GM19238 (cell line): Measurements from ENCODE around the gene MYCBP2.
A peak's percentile ranks its signal among the peaks of the same experiment; 100 is the strongest.
"Not testable (repeated sequence)": the region's sequence is repeated elsewhere in the genome, so short reads cannot be mapped to it uniquely, and the experiment has no call there.

Source experiments
- DNase-seq: peaks from one replicate; pipeline ENCODE4 v3.0.0; 2011; ENCODE audit warnings: low spot score; ENCODE audit not compliant: insufficient read length

The MYCBP2 gene

GRCh38 chr13:77326905-77327604, at the start of gene MYCBP2:
Gene MYCBP2 (minus strand): TSS chr13:77327094. CDS start chr13:77326775, 319 bp downstream.
- peak; percentile 80 for DNase-seq

- DNase-seq = no peak
Measured at GRCh38 chr13:77375560-77376108, 48.7 kb upstream of the MYCBP2 start.

- no peak for DNase-seq
Measured at GRCh38 chr13:77374786-77375185, 47.9 kb upstream of the MYCBP2 start.

- DNase-seq = no peak
Measured at GRCh38 chr13:77374339-77374738, 47.4 kb upstream of the MYCBP2 start.

GRCh38 chr13:77373502-77373901, 46.6 kb upstream of the MYCBP2 start:
- no peak for DNase-seq

GRCh38 chr13:77372275-77372674, 45.4 kb upstream of the MYCBP2 start:
- no peak for DNase-seq

GRCh38 chr13:77370888-77371287, 44.0 kb upstream of the MYCBP2 start:
- DNase-seq = no peak

- DNase-seq = no peak
Measured at GRCh38 chr13:77362166-77362565, 35.3 kb upstream of the MYCBP2 start.

- no peak for DNase-seq
Measured at GRCh38 chr13:77360032-77360685, 33.3 kb upstream of the MYCBP2 start.

- no peak for DNase-seq
Measured at GRCh38 chr13:77359171-77359570, 32.3 kb upstream of the MYCBP2 start.

- no peak for DNase-seq
Measured at GRCh38 chr13:77358001-77358400, 31.1 kb upstream of the MYCBP2 start.

GRCh38 chr13:77356155-77356554, 29.3 kb upstream of the MYCBP2 start:
- no peak for DNase-seq

GRCh38 chr13:77353995-77354394, 27.1 kb upstream of the MYCBP2 start:
- DNase-seq = no peak

- no peak for DNase-seq
Measured at GRCh38 chr13:77351315-77351714, 24.4 kb upstream of the MYCBP2 start.

- DNase-seq = no peak
Measured at GRCh38 chr13:77350811-77351210, 23.9 kb upstream of the MYCBP2 start.

GRCh38 chr13:77349365-77349764, 22.5 kb upstream of the MYCBP2 start:
- no peak for DNase-seq

GRCh38 chr13:77347351-77347750, 20.5 kb upstream of the MYCBP2 start:
- not testable (repeated sequence) for DNase-seq

GRCh38 chr13:77345150-77345780, 18.4 kb upstream of the MYCBP2 start:
- DNase-seq = no peak

- DNase-seq = no peak
Measured at GRCh38 chr13:77343841-77344240, 16.9 kb upstream of the MYCBP2 start.

- DNase-seq = no peak
Measured at GRCh38 chr13:77339408-77339807, 12.5 kb upstream of the MYCBP2 start.

GRCh38 chr13:77338961-77339401, 12.1 kb upstream of the MYCBP2 start:
- DNase-seq = no peak

- no peak for DNase-seq
Measured at GRCh38 chr13:77338329-77338728, 11.4 kb upstream of the MYCBP2 start.
